Measurements from ENCODE around the gene PDE1C.

The PDE1C gene

DNA sequence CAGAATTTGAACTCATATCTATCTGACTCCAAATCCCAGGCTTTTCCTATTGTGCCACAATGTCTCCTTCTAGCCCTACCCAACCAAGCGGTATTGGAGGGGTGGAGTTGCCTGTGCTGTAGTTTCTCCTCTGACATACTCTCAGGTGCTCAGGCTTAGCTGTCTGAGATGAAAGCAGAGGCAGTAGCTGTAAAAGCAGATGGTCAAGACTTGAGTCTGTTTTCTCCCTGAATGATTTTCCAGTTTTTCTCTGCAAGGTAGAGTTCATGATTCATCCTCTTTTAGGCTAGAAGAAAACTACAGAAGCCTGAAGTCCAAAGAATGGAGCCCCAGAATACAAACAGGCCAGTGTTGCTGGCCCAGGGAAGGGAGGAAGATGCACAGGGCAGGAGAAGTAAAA, 130.0 kb downstream of the PDE1C start:
- Histone ChIP-seq H3K27ac (ENCODE audit: low read length) (no peak overlapping the region), H3K4me2 (ENCODE audit: low read length) (no peak overlapping the region), H4K20me1 (ENCODE audit: insufficient read depth, low read length) (no peaks in the 10 kb centered on the region), H3K36me3 (replicated peaks; ENCODE audit: low read depth, low read length) (no peaks in the 10 kb centered on the region), H3K9ac (ENCODE audit: low read length) (no peak overlapping the region), H3K4me3 (ENCODE audit: low read length) (no peak overlapping the region), H3K79me2 (ENCODE audit: low read length) (no peaks in the 10 kb centered on the region), H2AFZ (ENCODE audit: low read depth, low read length) (no peak overlapping the region), H3K27me3 (ENCODE audit: low read depth, low read length) (no peaks in the 10 kb centered on the region), H3K9me3 (ENCODE audit: insufficient read depth, low read length) (no peaks in the 10 kb centered on the region), H3K4me1 (ENCODE audit: low read length) (no peaks in the 10 kb centered on the region)
- no peak for TF ChIP-seq EZH2phosphoT487 (IDR thresholded peaks at IDR 0.05; ENCODE audit: low read depth)
- TF ChIP-seq, protein P1, sequence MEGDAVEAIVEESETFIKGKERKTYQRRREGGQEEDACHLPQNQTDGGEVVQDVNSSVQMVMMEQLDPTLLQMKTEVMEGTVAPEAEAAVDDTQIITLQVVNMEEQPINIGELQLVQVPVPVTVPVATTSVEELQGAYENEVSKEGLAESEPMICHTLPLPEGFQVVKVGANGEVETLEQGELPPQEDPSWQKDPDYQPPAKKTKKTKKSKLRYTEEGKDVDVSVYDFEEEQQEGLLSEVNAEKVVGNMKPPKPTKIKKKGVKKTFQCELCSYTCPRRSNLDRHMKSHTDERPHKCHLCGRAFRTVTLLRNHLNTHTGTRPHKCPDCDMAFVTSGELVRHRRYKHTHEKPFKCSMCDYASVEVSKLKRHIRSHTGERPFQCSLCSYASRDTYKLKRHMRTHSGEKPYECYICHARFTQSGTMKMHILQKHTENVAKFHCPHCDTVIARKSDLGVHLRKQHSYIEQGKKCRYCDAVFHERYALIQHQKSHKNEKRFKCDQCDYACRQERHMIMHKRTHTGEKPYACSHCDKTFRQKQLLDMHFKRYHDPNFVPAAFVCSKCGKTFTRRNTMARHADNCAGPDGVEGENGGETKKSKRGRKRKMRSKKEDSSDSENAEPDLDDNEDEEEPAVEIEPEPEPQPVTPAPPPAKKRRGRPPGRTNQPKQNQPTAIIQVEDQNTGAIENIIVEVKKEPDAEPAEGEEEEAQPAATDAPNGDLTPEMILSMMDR (IDR thresholded peaks at IDR 0.05; ENCODE audit: low read depth, low read length): no peak

DNA sequence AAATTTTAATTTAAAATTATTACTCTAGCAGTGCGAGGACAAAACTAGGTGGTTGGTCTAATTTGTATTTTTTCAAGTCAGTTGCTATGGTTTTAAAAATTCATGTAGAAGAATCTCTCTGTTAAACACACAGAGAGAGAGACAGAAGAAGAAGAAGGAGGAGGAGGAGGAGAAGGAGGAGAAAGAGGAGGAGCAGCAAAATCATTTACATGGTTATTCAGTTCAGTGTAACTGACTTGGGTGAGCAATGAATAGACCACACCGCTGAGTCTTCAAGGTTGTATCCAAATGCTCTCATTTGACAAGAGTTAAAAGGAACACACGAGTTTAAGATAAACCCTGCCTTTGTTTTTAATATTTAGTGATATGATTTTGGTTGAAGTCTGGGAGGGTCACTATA, 131.1 kb downstream of the PDE1C start:
- no peaks in the 10 kb centered on the region for H3K36me3 ChIP-seq (replicated peaks; ENCODE audit: low read depth, low read length)
- H3K9ac ChIP-seq (ENCODE audit: low read length): no peak overlapping the region
- H3K9me3 ChIP-seq (ENCODE audit: insufficient read depth, low read length): no peaks in the 10 kb centered on the region
- H3K4me3 ChIP-seq (ENCODE audit: low read length): no peak overlapping the region
- no peaks in the 10 kb centered on the region for H3K79me2 ChIP-seq (ENCODE audit: low read length)
- no peaks in the 10 kb centered on the region for H4K20me1 ChIP-seq (ENCODE audit: insufficient read depth, low read length)
- no peaks in the 10 kb centered on the region for H3K27me3 ChIP-seq (ENCODE audit: low read depth, low read length)
- TF ChIP-seq, protein P1 (IDR thresholded peaks at IDR 0.05; ENCODE audit: low read depth, low read length): no peak
- no peak for TF ChIP-seq EZH2phosphoT487 (IDR thresholded peaks at IDR 0.05; ENCODE audit: low read depth)
- no peak overlapping the region for H3K27ac ChIP-seq (ENCODE audit: low read length)
- H3K4me1 ChIP-seq (ENCODE audit: low read length): no peaks in the 10 kb centered on the region
- H3K4me2 ChIP-seq (ENCODE audit: low read length): no peak overlapping the region
- no peak overlapping the region for H2AFZ ChIP-seq (ENCODE audit: low read depth, low read length)

DNA sequence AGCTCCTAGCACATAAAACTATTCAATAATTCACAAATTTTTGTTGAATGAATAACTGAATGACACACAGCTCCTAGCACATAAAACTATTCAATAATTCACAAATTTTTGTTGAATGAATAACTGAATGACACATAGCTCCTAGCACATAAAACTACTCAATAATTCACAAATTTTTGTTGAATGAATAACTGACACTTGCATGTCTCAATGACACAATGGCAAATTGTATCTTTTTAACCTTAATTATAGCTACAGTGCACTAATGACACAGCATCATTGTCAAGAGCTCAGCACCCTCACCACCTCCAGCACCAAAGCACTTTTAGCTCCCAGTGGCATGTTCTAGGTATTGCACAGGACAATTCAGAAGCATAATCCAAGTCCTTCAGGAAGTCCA, 131.6 kb downstream of the PDE1C start:
- no peaks in the 10 kb centered on the region for H3K4me1 ChIP-seq (ENCODE audit: low read length)
- H4K20me1 ChIP-seq (ENCODE audit: insufficient read depth, low read length): no peaks in the 10 kb centered on the region
- H3K79me2 ChIP-seq (ENCODE audit: low read length): no peaks in the 10 kb centered on the region
- no peak for TF ChIP-seq EZH2phosphoT487 (IDR thresholded peaks at IDR 0.05; ENCODE audit: low read depth)
- TF ChIP-seq, protein P1 (IDR thresholded peaks at IDR 0.05; ENCODE audit: low read depth, low read length): no peak
- H3K36me3 ChIP-seq (replicated peaks; ENCODE audit: low read depth, low read length): no peaks in the 10 kb centered on the region
- H3K27ac ChIP-seq (ENCODE audit: low read length): no peak overlapping the region
- no peak overlapping the region for H3K4me3 ChIP-seq (ENCODE audit: low read length)
- no peak overlapping the region for H2AFZ ChIP-seq (ENCODE audit: low read depth, low read length)
- H3K9ac ChIP-seq (ENCODE audit: low read length): no peak overlapping the region
- no peak overlapping the region for H3K4me2 ChIP-seq (ENCODE audit: low read length)
- no peaks in the 10 kb centered on the region for H3K27me3 ChIP-seq (ENCODE audit: low read depth, low read length)
- no peaks in the 10 kb centered on the region for H3K9me3 ChIP-seq (ENCODE audit: insufficient read depth, low read length)

DNA sequence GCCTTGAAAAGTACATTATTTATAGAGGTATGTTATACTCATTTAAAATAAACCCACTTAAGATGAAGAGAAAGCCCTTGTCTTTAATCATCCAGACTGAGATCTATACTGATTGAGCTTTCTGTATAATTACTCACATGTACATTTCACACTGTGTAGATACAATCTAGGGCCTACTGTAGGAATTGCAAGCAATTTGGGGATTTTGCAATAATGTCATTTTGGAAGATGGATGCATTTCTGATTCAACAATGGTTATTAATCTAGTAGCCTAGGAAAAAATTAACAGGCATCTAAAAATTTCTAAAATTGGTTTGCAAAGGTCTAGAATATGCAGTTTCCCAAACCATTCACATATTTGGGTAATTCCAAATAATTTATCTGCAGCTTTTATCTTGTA, 132.2 kb downstream of the PDE1C start:
- Histone ChIP-seq H3K79me2 (ENCODE audit: low read length) (no peaks in the 10 kb centered on the region), H3K4me1 (ENCODE audit: low read length) (no peaks in the 10 kb centered on the region), H3K9ac (ENCODE audit: low read length) (no peak overlapping the region), H3K9me3 (ENCODE audit: insufficient read depth, low read length) (no peaks in the 10 kb centered on the region), H3K4me2 (ENCODE audit: low read length) (no peak overlapping the region), H3K27ac (ENCODE audit: low read length) (no peak overlapping the region), H2AFZ (ENCODE audit: low read depth, low read length) (no peak overlapping the region), H3K4me3 (ENCODE audit: low read length) (no peak overlapping the region), H3K27me3 (ENCODE audit: low read depth, low read length) (no peaks in the 10 kb centered on the region), H3K36me3 (replicated peaks; ENCODE audit: low read depth, low read length) (no peaks in the 10 kb centered on the region), H4K20me1 (ENCODE audit: insufficient read depth, low read length) (no peaks in the 10 kb centered on the region)
- TF ChIP-seq, protein P1 (IDR thresholded peaks at IDR 0.05; ENCODE audit: low read depth, low read length): no peak
- TF ChIP-seq EZH2phosphoT487 (IDR thresholded peaks at IDR 0.05; ENCODE audit: low read depth): no peak

All from OCI-LY3 (cell line).